GM18517 (cell line): ENCODE data around the gene MYD88.

Source experiments
- ATAC-seq: cut with Tn5 transposase; IDR thresholded peaks from one replicate; pipeline ENCODE4 v1.9.1; 2021; ENCODE audit warnings: mild to moderate bottlenecking, moderate library complexity; ENCODE audit not compliant: unreplicated experiment

Gene MYD88

GRCh38 chr3:38138349-38139190 lies at the start of gene MYD88:
Gene MYD88 (plus strand): TSS chr3:38138661. CDS start chr3:38138701, 40 bp downstream.
- ATAC-seq: peak; percentile 31

DNA sequence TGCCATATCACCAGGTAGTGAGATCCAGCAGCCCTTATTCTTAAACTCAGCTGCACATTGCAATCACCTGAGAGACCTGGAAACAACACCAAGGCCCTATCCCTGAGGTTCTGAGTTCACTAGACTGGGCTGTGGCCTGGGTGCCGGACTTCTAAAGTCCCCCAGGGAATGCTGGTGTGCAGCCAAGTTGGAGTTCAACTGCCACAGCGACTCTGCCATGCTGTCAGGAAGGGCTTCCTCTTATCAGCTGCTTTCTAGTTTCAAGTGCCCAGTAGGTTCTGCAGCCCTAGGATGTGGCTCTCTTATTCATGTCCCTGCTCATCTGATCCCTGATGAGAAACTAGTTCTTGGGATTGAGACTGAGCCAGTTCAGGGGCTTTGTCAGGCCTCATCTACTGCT lies 49.3 kb upstream of the MYD88 start:
- no peak for ATAC-seq

- no peak for ATAC-seq
Measured at GRCh38 chr3:38090453-38090852, 48.0 kb upstream of the MYD88 start.

GRCh38 chr3:38094999-38095398 lies 43.5 kb upstream of the MYD88 start:
- ATAC-seq: no peak

DNA sequence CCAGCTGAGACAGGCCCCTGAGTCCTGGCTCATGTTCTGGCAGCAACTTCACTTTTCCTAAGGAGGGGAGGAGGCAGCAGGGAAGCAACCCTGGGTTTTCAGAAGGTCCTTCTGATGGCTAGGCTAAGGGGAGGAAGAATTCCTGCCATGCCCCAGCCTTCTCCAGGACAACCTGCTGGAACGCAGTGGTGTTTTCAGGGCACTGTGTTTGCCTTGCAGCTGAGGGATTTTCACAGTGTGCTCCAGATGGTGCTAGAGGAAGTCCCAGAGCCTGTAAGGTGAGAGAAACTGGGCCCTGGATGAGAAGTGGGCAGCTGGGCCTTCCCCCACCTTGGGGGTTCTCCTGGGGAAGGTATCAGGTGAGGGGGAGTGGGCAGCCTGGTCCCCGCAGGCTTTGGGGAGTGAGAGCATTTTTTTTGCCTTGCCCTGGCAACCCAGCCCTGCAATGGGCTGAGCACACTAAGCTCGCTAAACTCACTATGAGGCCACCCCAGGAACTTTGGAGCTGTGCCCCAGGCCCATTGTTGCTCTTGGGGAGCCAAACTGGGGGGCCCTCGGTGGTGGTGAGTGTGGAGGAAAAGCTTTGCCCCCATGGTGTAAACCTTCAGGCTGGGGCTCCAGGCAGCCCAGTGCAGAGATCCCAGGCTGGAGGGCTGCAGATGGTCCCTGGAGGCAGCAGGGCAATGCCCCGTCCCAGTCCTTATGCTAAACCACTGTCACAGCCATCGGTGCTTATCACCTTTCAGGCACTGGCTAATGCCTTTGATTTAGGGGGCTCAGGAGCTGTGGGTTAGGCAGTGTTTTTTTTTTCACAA lies 42.6 kb upstream of the MYD88 start:
- ATAC-seq: no peak

GRCh38 chr3:38097446-38098375 lies 40.8 kb upstream of the MYD88 start:
- ATAC-seq: no peak

DNA sequence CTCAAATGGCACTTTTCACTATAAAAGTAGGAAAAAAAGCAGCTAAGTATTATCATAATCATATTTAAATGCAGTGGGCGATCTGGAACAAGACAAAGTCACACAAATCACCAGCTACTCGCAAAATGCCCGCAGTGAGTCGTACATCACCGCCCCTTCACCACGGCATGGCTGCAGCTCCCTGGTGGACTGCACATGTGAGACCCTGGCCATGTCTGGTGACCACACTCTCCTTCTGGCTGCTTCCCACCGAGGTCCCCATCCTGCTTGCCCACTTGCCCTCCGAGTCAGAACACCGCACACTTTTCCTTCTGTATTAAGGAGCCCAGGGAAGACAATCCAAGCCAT lies 40.1 kb upstream of the MYD88 start:
- ATAC-seq: no peak

- no peak for ATAC-seq
Measured at GRCh38 chr3:38099518-38099917, 38.9 kb upstream of the MYD88 start.

GRCh38 chr3:38100498-38100897 lies 38.0 kb upstream of the MYD88 start:
- ATAC-seq: no peak

GRCh38 chr3:38101811-38102443 lies 36.5 kb upstream of the MYD88 start:
- ATAC-seq: no peak

- ATAC-seq: no peak
Measured at GRCh38 chr3:38102444-38102814, 36.0 kb upstream of the MYD88 start.

DNA sequence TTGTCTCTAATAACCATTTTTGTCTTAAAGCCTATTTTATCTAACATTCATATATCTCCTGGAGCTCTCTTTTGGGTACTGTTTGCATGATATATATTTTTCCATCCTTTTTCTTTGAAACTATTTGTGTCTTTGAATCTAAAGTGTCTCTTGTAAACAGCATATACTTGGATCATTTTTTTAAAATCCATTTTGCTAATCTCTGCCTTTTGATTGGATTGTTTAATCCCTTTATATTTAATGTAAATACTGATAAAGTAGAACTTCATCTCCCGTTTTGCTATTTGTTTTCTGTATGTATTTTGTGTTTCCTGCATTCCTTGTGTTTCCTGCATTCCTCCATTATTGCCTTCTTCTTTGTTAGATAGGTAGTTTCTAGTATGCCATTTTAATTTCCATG lies 32.9 kb upstream of the MYD88 start:
- ATAC-seq: no peak

DNA sequence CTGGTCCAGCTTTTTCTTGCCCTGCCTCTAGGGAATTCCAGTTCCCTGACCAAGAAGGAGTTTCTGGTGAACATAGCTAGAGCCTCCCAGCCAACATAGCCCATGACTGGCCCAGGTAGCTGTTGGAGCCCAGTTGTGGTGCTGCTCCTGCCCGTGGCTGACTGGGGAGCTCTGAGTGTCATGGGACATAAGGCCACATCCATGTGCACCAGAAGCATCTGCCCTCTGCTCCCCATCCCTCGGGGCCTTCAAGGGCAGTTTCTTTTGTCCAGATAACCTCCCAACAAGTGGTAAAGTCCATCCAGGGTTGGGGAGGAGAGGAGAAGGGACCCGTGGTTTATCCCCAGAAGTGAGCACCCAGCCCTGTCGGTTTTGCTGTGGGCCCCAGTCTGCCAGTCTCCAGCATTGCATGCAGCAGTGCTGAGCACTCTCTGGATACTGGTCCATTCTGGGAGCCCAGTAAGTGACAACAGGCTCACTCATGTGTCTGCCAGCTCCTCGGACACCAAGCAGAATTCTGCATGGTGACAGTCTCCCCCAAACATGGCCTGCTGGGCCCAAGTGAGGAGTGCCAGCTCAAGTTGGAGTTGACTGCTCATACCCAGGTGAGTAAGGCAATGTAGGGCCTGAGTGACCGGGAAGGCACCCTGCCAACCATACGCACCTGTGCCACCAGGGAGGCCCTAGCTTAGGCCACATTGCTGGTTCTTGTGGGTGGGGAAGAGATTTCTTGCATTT lies 30.4 kb upstream of the MYD88 start:
- ATAC-seq: no peak

DNA sequence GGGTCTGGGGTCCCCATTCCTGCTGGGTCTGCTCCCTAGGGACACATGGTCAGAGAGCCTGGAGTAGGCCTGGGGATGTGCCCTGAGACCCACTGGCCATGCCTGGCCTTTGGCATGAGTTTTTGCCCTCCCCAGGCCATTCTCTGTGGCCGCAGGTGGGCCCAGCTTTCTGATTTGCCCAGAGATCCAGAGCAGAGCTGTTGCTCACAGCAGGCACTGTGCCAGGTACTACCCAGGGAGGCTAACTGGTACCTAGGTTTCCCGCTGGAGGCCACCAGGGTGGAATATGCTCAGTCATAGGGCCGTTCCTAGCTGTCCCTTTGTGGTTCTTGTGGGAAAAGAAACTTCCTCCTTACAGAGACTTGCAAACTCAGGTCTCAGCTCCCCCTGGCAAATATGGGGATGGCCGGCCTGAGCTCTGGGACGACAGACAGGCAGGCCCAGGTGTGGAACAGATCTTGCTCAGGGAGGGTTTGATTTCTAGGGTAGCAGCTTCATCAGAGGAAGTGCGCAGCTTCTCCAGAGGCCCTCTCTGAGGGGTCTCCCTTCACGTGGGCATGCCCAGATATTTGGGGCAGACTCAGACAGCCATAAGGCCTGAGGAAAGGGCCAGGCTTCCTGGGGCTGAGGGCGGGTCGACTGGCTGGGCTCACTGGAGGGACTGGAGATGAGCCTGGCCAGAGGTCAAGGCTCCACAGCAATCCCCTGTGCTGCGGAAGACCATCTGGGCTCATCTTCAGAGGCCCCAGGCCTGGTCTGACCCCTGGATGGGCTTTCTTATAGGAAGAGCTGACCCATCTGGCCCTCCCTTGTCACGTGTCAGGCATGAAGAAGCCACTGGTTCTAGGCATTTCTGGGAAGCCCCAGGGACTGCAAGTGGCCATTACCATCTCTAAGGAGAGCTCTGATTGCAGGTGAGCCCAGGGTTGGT lies 29.5 kb upstream of the MYD88 start:
- ATAC-seq: no peak

DNA sequence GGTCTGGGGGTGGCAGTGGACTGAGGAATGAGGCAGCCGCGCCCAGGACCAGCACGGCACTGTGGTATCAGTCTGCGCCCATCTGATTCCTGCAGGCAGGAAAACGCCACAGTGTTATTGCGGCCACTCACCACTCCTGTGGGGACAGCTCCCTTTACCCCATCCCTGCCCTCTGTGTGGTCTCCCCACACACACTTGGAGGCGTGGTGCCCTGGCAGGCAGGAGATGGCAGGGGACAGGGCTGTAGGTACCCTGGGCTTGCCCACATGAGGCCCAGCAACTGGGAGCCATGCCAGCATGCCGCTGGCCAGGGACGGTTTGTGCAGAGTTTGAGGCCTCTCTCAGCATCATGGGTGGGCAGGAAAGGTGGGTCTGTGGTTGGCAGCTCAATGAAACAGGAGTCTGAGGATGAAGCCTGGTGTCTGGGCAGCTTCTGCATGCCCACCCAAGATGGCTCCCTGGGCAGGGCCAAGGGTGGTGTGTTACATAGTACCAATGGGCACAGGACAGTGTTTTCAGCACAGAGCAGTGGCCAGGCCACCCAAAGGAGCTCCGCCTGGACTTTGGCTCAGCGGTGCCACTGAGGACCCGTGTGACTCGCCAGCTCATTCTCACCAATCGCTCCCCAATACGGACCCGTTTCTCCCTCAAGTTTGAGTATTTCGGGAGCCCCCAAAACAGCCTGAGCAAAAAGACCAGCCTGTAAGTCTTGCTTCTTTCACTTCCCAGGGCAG lies 28.7 kb upstream of the MYD88 start:
- no peak for ATAC-seq

DNA sequence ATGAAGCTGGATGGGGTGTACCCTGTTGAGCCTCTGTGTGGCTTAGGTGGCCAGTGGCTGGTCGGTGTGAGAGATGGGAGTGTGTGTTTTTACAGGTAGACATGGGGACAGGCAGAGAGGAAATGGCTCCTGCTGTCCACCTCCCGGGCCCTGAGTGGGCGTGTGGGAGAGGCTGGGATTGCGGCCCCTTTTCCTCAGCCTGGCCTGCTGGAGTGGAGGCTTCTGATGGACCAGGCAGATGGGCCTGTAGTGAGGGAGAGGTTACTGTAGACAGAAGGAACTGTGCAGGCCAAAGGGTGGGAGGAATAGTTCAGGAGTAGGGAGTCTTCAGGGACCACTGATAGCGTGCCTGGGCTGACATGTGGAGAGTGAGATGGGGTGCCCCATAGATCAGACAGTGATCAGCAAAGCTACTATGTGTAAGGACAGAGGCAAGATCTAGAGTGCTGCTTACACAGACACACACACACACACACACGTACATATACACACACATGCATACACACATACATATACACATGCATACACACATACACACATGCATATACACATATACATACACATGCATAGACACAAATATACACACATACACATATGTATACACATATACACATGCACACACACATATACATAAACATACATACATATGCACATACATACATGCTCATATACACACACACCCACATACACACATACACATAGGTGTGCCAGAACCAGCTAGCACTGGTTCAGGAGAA lies 28.0 kb upstream of the MYD88 start:
- no peak for ATAC-seq

- no peak for ATAC-seq
Measured at GRCh38 chr3:38111201-38111600, 27.3 kb upstream of the MYD88 start.
